A549 (cell line): ENCODE data around the gene RNF13.

Experiments used
- BHLHE40 ChIP-seq: IDR thresholded peaks from 2 replicates; pipeline ENCODE4 v1.6.1; 2012; ENCODE audit warnings: low read depth, low read length, inconsistent platforms
- CHD2 ChIP-seq: fragments of 150-350 bp; IDR thresholded peaks from 2 replicates; pipeline ENCODE4 v1.6.1; 2014; ENCODE audit warnings: low read length; ENCODE audit not compliant: partially characterized antibody
- FOSL2 ChIP-seq, 2 experiments: fragments of 450-650 bp in 1 of 2; fragments of >200 bp in 1 of 2; sonication (Bioruptor Twin) in 1 of 2; formaldehyde crosslinking; IDR thresholded peaks; 2 replicates each; pipeline versions ENCODE4 v1.5.0 to v1.6.1; 2016 to 2020; ENCODE audit warnings: mild to moderate bottlenecking in 1 of 2, moderate library complexity in 1 of 2
- JUN ChIP-seq, 2 experiments: fragments of >200 bp; sonication (Bioruptor Twin); formaldehyde crosslinking; IDR thresholded peaks; 2 replicates in 1 of 2; 3 replicates in 1 of 2; pipeline ENCODE4 v1.6.1; 2016 to 2017
- MAFK ChIP-seq: fragments of 450-650 bp; IDR thresholded peaks from 2 replicates; pipeline ENCODE4 v1.6.1; 2014; ENCODE audit not compliant: partially characterized antibody
- MYC ChIP-seq: IDR thresholded peaks from 2 replicates; pipeline ENCODE4 v1.6.1; 2012; ENCODE audit warnings: mild to moderate bottlenecking, inconsistent platforms, low read length, improper control_type of control experiment, borderline replicate concordance
- PHF8 ChIP-seq: fragments of 200-600 bp; sonication (generic); IDR thresholded peaks from 2 replicates; pipeline ENCODE4 v1.6.1; 2016; ENCODE audit warnings: low read depth, mild to moderate bottlenecking, antibody characterized with exemption, moderate library complexity, borderline replicate concordance
- POLR2A ChIP-seq: IDR thresholded peaks from 2 replicates; pipeline ENCODE4 v1.6.1; 2012; ENCODE audit warnings: mild to moderate bottlenecking, low read length
- RFX5 ChIP-seq: fragments of 450-650 bp; IDR thresholded peaks from 2 replicates; pipeline ENCODE4 v1.7.1; 2014; ENCODE audit warnings: antibody characterized with exemption, mild to moderate bottlenecking, moderate library complexity
- TP53 ChIP-seq: fragments of 250-450 bp; sonication (Bioruptor Pico); IDR thresholded peaks from 2 replicates; pipeline ENCODE4 v1.5.0; 2021; ENCODE audit warnings: mild to moderate bottlenecking, moderate library complexity
- ZFP36 ChIP-seq: fragments of 450-650 bp; IDR thresholded peaks from 2 replicates; pipeline ENCODE4 v1.6.1; 2014; ENCODE audit warnings: borderline replicate concordance; ENCODE audit not compliant: partially characterized antibody
- ZNF302 ChIP-seq: fragments of 250-450 bp; sonication (Bioruptor Pico); IDR thresholded peaks from 2 replicates; pipeline ENCODE4 v1.9.0; 2021; ENCODE audit warnings: inconsistent platforms, mild to moderate bottlenecking, moderate library complexity
- TF ChIP-seq, protein P1 (sequence below): fragments of >200 bp; sonication (Bioruptor Twin); formaldehyde crosslinking; IDR thresholded peaks from 3 replicates; pipeline ENCODE4 v1.5.1; 2016

GRCh38 chr3:149941186-149941585 lies 128.2 kb downstream of the RNF13 start:
- TF ChIP-seq POLR2A, result no peak
- no peak for TF ChIP-seq MAFK
- no peak for TF ChIP-seq CHD2
- TF ChIP-seq, protein P1, sequence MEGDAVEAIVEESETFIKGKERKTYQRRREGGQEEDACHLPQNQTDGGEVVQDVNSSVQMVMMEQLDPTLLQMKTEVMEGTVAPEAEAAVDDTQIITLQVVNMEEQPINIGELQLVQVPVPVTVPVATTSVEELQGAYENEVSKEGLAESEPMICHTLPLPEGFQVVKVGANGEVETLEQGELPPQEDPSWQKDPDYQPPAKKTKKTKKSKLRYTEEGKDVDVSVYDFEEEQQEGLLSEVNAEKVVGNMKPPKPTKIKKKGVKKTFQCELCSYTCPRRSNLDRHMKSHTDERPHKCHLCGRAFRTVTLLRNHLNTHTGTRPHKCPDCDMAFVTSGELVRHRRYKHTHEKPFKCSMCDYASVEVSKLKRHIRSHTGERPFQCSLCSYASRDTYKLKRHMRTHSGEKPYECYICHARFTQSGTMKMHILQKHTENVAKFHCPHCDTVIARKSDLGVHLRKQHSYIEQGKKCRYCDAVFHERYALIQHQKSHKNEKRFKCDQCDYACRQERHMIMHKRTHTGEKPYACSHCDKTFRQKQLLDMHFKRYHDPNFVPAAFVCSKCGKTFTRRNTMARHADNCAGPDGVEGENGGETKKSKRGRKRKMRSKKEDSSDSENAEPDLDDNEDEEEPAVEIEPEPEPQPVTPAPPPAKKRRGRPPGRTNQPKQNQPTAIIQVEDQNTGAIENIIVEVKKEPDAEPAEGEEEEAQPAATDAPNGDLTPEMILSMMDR, result no peak
- TF ChIP-seq FOSL2 (IDR thresholded peaks at IDR 0.05), result no peak
- TF ChIP-seq FOSL2 (CRISPR knock-in tag; IDR thresholded peaks at IDR 0.05), result no peak
- no peak for TF ChIP-seq MYC
- TF ChIP-seq JUN (IDR thresholded peaks at IDR 0.05), result no peak
- no peak for TF ChIP-seq ZFP36
- TF ChIP-seq TP53 (CRISPR knock-in tag), result no peak
- no peak for TF ChIP-seq BHLHE40
- TF ChIP-seq ZNF302 (CRISPR knock-in tag), result no peak
- TF ChIP-seq PHF8, result no peak
- no peak for TF ChIP-seq RFX5
